ENCODE measurements around the gene HPRT1.

GRCh38 chrX:134453631-134454030 is 6.3 kb upstream of the HPRT1 start:
- TF ChIP-seq POLR2AphosphoS5 (IDR thresholded peaks at IDR 0.05) (no peak), CTCF (IDR thresholded peaks at IDR 0.05) (no peak)

Data from suprapubic skin (tissue), 3 donors.